Calu3 (cell line): ENCODE data around the gene FASTK. TPM values are rescaled to one million over a fixed set of nuclear protein-coding genes. Genes with fewer than 3 reads are reported as not detected.

ENCODE experiments used
- BruUV-seq: library from RNA; stranded (reverse); fragments of 400-500 nt; replicated peaks from 2 replicates; lab custom pipeline; 2021; lab: Mats Ljungman, UMichigan
- CTCF ChIA-PET: fragments of 300-600 bp; sonication (Branson Sonifier 250); formaldehyde crosslinking; loops from one replicate; lab custom pipeline; 2022; ENCODE audit warnings: antibody characterized with exemption; lab: Charles Lee
- DNase-seq: peaks from one replicate; pipeline ENCODE4 v3.0.0; 2022
- H3K27ac Mint-ChIP-seq: one replicate; pipeline ENCODE4 v1.8.0; 2022; ENCODE audit warnings: mixed read lengths; ENCODE audit not compliant: unreplicated experiment
- H3K27me3 Mint-ChIP-seq: one replicate; pipeline ENCODE4 v1.8.0; 2022; ENCODE audit warnings: mixed read lengths; ENCODE audit not compliant: unreplicated experiment
- H3K36me3 Mint-ChIP-seq: one replicate; pipeline ENCODE4 v1.8.0; 2022; ENCODE audit warnings: mild to moderate bottlenecking, moderate library complexity, mixed read lengths; ENCODE audit not compliant: insufficient read depth, unreplicated experiment
- H3K4me1 Mint-ChIP-seq: one replicate; pipeline ENCODE4 v1.8.0; 2022; ENCODE audit warnings: mild to moderate bottlenecking, low read depth, mixed read lengths; ENCODE audit not compliant: unreplicated experiment
- H3K4me3 Mint-ChIP-seq: one replicate; pipeline ENCODE4 v1.8.0; 2022; ENCODE audit warnings: mild to moderate bottlenecking, low read depth, moderate library complexity, mixed read lengths; ENCODE audit not compliant: unreplicated experiment
- H3K9me3 Mint-ChIP-seq: one replicate; pipeline ENCODE4 v1.8.0; 2022; ENCODE audit warnings: low read depth, mixed read lengths; ENCODE audit not compliant: unreplicated experiment
- CTCF ChIP-seq: fragments of 200-600 bp; IDR thresholded peaks from one replicate; pipeline ENCODE4 v1.8.0; 2022; ENCODE audit warnings: antibody characterized with exemption; ENCODE audit not compliant: unreplicated experiment
- intact Hi-C: fragments of 100-400 bp; cut with micrococcal nuclease; formaldehyde crosslinking; loops from one replicate; pipeline ENCODE4 v1.10.0; 2022; ENCODE audit not compliant: unreplicated experiment
- total RNA-seq: library from RNA; stranded (reverse); gene quantifications from 2 replicates; pipeline ENCODE4 v1.2.3, GENCODE V29; 2022

The FASTK gene
- total RNA-seq, 1 experiment from 2014 or later = 113 TPM

DNA sequence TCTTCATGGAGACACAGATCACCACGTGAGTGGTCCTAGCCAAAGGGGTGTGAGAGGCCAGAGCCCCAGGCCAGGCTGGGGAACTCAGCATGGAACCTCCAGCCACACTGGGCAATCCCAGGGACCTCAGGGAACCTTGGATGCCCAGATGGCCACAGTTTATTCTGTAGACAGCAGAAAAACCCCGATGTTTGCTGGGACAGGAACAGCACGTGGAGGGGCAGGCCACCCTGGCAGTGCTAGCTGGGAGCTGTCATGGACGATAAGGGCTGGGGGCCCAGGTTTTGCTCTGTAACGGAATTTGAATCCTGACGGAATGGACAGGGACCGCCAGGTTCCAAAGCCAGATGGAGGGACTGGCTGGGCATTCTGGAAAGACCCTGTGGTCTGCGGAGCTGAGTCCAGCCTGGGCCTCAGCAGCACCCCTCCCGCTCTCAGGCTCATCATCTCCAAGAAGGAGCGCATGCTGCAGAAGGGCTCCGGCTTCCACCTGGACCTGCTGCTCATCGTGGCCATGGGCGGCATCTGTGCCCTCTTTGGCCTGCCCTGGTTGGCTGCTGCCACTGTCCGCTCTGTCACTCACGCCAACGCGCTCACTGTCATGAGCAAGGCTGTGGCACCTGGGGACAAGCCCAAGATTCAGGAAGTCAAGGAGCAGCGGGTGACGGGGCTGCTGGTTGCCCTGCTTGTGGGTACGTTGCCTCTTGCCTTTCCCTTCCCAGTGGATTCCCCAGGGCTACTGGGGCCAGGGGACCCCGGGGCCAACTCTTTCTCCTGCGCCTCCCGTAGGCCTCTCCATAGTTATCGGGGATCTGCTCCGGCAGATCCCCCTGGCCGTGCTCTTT is 5.6 kb downstream of the FASTK start:
- Mint-ChIP-seq H3K27me3 (no peaks in the 10 kb centered on the region), H3K27ac (peak overlapping the region; percentile 72), H3K9me3 (no peaks in the 10 kb centered on the region), H3K4me1 (no peaks in the 10 kb centered on the region), H3K36me3 (peaks cover 55% of the 10 kb centered on the region), H3K4me3 (no peak overlapping the region)
- no TSS peak for BruUV-seq
- no peak for DNase-seq
- intact Hi-C loops = no loop called here
- TF ChIP-seq CTCF = no peak
- CTCF ChIA-PET = no interaction called here

DNA sequence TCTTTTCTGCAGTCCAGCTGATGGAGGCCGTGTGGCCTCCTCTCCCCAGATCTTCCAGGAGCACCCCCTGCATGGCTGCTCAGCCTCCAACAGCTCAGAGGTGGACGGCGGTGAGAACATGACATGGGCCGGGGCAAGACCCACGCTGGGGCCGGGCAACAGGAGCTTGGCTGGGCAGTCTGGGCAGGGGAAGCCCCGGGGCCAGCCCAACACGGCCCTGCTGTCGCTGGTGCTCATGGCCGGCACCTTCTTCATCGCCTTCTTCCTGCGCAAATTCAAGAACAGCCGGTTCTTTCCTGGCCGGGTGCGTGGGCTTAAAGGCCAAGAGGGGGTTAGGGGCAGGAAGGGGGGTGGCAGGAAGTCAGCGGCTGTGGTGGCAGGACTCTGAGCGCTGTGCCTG is 6.6 kb downstream of the FASTK start:
- Mint-ChIP-seq H3K27me3 (no peaks in the 10 kb centered on the region), H3K4me1 (no peaks in the 10 kb centered on the region), H3K36me3 (peaks cover 60% of the 10 kb centered on the region), H3K9me3 (no peaks in the 10 kb centered on the region), H3K27ac (no peak overlapping the region), H3K4me3 (no peak overlapping the region)
- no peak for TF ChIP-seq CTCF
- CTCF ChIA-PET = no interaction called here
- intact Hi-C loops = no loop called here
- BruUV-seq = no TSS peak
- DNase-seq = no peak

DNA sequence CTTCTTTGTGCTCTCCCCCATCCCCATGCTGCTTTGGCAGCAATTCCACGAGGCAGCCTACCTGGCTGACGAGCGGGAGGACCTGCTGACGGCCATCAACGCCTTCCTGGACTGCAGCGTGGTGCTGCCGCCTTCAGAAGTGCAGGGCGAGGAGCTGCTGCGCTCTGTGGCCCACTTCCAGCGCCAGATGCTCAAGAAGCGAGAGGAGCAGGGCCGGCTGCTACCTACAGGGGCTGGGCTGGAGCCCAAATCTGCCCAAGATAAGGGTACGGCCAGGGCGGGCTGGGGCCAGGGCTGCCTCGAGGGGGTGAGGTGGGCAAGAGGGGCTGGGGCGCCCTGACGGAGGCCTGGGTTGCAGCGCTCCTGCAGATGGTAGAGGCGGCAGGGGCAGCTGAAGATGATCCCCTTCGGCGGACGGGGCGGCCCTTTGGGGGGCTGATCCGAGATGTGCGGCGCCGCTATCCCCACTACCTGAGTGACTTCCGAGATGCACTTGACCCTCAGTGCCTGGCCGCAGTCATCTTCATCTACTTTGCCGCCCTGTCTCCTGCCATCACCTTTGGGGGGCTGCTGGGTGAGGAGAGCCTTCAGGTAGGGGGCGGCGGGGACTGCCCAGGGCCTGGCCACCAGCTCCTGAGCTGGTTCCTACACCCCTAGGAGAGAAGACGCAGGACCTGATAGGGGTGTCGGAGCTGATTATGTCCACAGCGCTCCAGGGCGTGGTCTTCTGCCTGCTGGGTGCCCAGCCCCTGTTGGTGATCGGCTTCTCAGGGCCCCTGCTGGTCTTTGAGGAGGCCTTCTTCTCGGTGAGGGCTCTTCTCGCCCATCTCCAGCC is 9.4 kb downstream of the FASTK start:
- BruUV-seq = no TSS peak
- CTCF ChIA-PET = interaction anchor here (0.6 kb wide), 1 partner anchor 561 kb away, joined by 3 read pairs; no protein-coding TSS in a partner anchor
- intact Hi-C loops = no loop called here
- no peak for TF ChIP-seq CTCF
- no peaks in the 10 kb centered on the region for H3K9me3 Mint-ChIP-seq
- H3K4me3 Mint-ChIP-seq = no peak overlapping the region
- no peak for DNase-seq
- no peak overlapping the region for H3K27ac Mint-ChIP-seq
- H3K27me3 Mint-ChIP-seq = no peaks in the 10 kb centered on the region
- H3K36me3 Mint-ChIP-seq = peaks cover 71% of the 10 kb centered on the region
- no peaks in the 10 kb centered on the region for H3K4me1 Mint-ChIP-seq

- Mint-ChIP-seq H3K4me3 (no peak overlapping the region), H3K27me3 (no peaks in the 10 kb centered on the region), H3K9me3 (no peaks in the 10 kb centered on the region), H3K36me3 (peaks cover 65% of the 10 kb centered on the region), H3K27ac (no peak overlapping the region), H3K4me1 (no peaks in the 10 kb centered on the region)
- TF ChIP-seq CTCF = no peak
- intact Hi-C loops = no loop called here
- CTCF ChIA-PET = no interaction called here
- no TSS peak for BruUV-seq
- no peak for DNase-seq
These were observed 10.0 kb downstream of the FASTK start for GRCh38 chr7:151070574-151070960.
